SK-N-DZ (cell line): Measurements from ENCODE around the gene ZNF438.
"Not testable (repeated sequence)": the region's sequence is repeated elsewhere in the genome, so short reads cannot be mapped to it uniquely, and the experiment has no call there.

Experiments used
- DNase-seq: peaks from one replicate; pipeline ENCODE4 v3.0.0-alpha.2; 2015; ENCODE audit warnings: low spot score

Gene ZNF438

GRCh38 chr10:30810416-30810815 is 221.2 kb downstream of the ZNF438 start:
- DNase-seq: no peak

DNA sequence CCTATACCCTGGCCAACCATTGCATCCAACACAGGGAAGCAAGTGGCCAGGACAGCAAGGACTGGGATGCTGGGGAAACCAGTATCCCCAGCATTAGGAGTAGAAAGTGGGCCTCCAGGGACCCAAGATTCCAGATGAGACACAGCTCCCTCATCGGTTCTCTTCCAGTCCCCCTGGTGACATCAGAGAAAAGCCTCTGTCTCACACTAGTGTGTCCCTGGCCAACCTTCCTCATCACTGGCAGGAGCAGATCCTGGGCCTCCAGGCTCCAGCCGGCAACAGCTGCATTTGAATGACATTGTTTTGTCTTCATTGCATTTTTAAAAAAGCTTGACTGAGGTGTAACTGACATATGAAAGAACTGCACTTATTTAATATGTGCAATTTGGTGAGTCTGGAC is 224.8 kb downstream of the ZNF438 start:
- DNase-seq: no peak

DNA sequence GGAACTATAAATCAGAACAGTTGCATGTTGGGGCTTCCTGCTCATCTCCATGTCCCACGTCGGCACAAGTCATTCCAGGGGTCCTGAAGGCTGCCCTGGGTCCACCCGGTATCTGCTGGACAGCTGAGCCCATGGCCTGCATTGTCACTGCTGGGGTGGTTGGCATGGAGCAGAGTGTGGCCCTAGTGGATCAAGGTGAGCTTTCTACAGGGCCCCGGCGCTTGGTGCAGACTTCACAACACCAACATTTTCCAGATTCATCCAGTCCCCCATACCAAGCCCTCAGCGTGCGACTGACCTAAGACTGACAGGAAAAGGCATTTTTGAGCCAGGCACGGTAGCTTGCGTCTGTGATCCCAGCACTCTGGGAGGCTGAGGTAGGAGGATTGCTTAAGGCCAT is 226.6 kb downstream of the ZNF438 start:
- no peak for DNase-seq

- no peak for DNase-seq
Measured at GRCh38 chr10:30804478-30805055, 227.1 kb downstream of the ZNF438 start.

DNA sequence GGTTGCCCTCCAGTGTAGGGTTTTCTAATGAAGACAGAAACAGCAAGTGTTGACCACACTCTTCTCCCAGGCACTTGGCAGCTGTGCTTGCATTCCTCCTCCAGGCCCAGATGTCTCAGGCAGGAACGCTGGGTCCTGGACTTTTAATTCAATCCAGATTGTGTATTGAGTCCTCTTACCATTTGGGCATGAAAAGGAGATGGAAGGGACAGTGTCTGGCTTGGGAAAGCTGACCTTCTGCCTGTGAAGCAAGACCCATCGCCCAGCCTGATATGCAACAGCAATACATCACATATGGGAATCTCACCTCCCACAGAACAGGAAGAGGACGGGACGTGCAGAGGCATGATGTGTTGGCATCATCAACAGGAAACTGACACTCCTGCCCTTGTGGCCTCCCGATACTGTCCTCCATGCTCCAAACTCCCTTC is 227.8 kb downstream of the ZNF438 start:
- no peak for DNase-seq

- no peak for DNase-seq
Measured at GRCh38 chr10:30803058-30803457, 228.6 kb downstream of the ZNF438 start.

DNA sequence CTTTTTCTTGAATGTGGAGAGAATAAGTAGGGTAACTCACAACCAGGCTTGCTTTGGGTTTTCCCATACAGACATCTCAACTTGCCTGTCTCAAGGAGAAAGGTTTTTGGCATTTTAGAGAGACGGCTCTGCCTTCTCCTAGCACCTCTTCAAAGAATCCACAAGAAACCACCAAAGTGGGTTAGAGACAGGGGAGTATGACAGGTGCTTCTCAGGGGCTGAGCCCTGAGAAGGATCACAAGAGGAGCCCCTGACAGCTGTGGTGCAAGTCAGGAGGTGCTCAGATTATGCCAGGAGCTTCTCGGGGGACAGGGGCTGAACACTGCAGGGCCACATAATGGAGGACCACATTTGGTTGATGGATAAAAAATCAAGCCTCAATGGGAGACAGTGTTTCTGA is 231.3 kb downstream of the ZNF438 start:
- DNase-seq: no peak

DNA sequence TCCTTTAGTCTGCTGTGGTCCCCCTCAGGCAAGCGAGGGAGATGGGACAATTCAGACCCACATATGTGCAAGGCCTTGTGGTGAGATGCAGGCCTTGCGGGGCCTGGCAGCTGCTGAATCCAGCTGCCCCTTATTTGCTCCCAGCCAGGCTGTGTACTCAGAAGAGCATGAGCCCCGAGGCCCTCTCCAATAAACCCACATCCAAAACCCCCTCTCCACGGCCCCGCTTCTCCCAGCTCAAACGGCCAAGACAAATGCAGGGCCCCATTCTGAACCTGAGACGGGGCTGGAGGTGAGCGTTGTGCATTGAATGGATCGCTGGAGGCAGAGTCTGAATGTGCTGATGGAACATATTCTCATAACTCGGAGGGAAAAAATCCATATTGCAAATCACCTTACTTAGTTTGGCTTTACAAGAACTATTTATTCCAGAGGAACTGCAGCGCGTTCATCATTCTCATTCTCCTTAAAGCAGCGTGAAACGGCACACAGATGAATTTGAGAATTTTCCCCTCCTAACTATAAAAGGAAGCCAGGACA is 232.9 kb downstream of the ZNF438 start:
- peak; percentile 60 for DNase-seq

DNA sequence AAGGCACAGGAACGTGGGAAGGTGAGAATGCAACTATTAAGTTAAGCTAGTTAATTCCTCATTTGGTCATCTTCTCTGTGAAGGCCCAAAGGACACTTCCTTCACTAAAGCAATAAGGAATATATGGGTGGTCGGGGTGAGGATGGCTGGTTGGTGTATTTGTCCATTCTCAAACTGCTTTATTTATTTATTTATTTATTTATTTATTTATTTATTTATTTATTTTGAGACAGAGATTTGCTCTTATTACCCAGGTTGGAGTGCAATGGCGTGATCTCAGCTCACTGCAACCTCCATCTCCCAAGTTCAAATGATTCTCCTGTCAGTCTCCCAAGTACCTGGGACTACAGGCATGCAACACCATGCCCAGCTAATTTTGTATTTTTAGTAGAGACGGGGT is 236.6 kb downstream of the ZNF438 start:
- not testable (repeated sequence) for DNase-seq
